NCI-H2196 (cell line): ENCODE data around the gene PER3.

ENCODE experiments used
- DNase-seq: peaks from one replicate; lab custom pipeline; 2025; ENCODE audit not compliant: unreplicated experiment; lab: John Stamatoyannopoulos, UW

The PER3 gene

DNA sequence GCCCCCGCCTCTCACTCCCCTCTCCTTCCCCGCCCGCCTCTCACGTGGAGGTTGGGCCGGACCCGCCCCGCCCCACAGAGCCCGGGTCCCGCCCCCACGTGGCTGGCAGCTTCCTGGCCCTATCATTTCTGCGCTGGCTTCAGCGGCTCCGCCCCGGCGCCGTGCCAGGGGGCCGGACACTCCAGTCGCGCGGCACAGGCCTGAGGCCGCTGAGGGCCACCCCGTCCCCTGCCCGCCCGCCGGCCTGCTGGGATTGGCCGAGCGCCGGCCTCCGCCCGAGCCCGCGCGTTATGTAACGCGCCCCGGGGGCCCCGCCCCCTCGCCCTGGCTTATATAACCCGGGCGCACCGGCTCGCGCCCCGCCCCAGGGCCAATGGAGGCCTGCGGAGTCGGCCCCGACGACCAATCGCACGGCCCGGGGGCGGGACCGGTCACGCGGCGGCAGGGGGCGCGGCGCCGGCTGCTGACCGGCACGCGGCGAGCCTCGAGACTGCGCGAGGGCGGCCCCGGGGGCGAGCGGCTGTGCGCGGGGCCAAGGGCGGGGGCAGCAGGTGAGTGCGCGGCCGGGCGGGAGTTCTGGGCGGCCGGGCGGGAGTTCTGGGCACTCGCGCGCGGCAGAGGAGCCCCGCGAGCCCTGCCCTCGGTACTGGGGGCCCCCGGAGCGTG, at the start of gene PER3:
PER3 (plus strand) TSS at position 466 of the 666 bp plus-strand sequence. CDS start 587 bp downstream, outside the sequence.
- DNase-seq, result peak; percentile 99

GRCh38 chr1:7738044-7738443, 46.0 kb upstream of the PER3 start:
- no peak for DNase-seq

GRCh38 chr1:7743346-7743745, 40.7 kb upstream of the PER3 start:
- no peak for DNase-seq

- no peak for DNase-seq
Observed at GRCh38 chr1:7744882-7745281, 39.2 kb upstream of the PER3 start.

- DNase-seq, result no peak
Observed at GRCh38 chr1:7745783-7746182, 38.3 kb upstream of the PER3 start.

- no peak for DNase-seq
Observed at GRCh38 chr1:7747605-7748004, 36.5 kb upstream of the PER3 start.

DNA sequence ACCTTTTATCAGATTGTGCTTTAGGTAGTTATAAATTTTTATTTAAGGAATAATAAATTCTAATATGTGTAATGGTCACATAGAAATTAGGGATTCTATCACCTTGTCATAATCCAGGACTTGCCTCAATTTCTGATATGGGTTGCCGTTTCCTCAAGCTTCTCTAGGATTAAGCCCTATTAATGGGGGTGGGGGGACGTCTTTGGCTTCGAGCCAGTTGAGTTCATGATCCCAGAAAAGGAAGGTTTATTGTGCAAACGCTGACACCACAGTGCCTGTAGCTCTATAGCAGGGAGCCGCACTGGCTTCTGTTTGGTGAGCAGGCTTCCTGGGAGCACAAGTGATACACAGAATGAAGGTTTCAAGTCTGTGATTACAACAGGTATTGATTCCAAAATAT, 35.0 kb upstream of the PER3 start:
- no peak for DNase-seq

- no peak for DNase-seq
Observed at GRCh38 chr1:7751174-7751573, 32.9 kb upstream of the PER3 start.

- DNase-seq, result peak; percentile 76
Observed at GRCh38 chr1:7752512-7753417, 31.3 kb upstream of the PER3 start.

DNA sequence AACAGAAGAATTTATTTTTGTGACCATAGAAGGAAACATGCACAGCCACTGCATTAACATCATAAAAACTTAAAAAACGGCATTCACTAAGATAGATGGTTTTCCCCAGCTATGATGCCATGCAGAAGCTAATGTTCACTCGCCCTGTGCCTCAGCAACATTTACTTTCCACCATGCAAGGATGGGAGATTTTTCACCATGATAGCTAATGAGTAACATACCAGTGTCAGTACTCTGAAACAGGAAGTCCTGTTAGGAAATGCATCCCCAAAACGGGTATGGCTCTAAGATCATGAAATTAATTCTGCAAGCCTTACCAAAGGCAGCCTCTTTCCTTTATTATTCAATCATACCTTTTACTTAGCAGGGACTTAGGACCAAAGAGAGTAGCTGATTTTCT, 30.4 kb upstream of the PER3 start:
- DNase-seq, result no peak

GRCh38 chr1:7754234-7754633, 29.9 kb upstream of the PER3 start:
- no peak for DNase-seq

DNA sequence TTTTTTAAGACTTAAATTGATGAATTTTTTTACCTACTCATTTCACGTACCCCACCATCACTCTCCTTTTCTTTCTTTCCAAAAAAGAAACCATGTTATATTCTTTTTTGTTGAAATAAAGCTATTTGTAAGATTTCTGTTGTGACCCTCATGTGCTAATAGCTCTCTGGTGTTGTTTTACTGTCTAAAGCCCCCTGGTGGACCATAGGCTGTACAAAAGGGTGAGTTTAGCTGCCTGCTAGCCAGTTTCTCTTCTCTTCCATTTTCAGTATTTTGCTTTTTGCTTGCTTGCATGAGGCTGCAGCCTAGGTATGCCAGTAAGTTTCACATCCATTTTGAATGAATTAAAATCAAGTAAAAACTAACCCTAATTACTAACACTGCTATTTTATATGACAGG, 28.6 kb upstream of the PER3 start:
- no peak for DNase-seq

DNA sequence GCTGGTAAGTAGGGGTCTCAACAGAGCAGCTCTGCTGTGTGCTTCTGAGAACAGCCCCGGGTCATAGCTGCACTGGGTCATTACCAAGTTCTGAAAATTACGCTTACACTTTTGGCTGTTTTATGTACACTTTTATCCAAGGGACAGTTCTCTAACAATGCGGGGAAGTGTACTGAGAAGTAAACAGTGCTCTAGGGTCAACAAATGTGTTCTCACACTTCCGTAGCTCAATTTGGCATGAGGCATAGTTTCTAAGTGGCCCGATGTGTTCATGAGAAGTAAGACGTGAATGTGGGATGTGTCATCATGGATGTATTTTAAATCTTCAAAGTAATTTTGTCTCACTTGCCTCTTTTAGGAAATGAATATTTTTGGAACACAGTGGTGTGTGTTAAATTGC, 23.8 kb upstream of the PER3 start:
- DNase-seq, result no peak

DNA sequence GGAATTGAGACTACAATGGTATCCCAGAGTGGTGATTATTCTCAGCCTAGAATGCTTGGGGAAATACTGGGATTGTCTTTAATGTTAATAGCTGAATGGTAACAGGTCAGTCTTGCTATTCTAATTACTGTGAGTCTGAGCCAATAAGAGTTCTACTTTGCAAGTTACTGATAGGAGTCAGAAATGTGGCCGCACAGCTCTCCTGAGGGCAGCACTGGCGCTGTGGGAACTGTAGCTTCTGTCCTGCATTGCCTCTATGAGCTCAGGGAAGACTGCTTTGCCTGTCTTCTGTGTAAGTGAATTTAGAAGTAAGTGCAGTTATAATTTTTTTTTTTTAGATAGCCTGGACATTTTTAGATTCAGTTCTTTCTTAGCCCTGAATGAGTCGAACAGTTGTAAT, 23.0 kb upstream of the PER3 start:
- DNase-seq, result no peak

- no peak for DNase-seq
Observed at GRCh38 chr1:7767176-7767575, 16.9 kb upstream of the PER3 start.

DNA sequence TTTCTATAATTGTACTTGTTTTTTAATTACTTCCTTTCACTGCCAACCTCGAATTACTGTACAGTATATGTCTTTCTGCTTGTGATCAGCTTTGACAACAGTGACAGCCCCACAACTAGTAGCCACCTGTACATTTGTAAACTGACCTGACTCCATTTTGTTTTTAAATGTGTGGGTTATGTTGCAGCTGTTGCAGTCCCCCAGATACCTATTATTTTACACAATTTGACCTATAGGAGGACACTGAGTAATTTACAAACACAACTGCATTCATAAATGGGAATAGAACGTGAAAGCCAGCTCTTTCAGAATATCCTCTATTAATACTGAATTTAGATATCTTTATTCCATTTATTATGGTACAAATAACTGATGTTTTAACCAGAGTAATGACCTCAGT, 15.5 kb upstream of the PER3 start:
- DNase-seq, result no peak

- DNase-seq, result no peak
Observed at GRCh38 chr1:7769673-7770412, 14.2 kb upstream of the PER3 start.

GRCh38 chr1:7770669-7770996, 13.5 kb upstream of the PER3 start:
- DNase-seq, result no peak

DNA sequence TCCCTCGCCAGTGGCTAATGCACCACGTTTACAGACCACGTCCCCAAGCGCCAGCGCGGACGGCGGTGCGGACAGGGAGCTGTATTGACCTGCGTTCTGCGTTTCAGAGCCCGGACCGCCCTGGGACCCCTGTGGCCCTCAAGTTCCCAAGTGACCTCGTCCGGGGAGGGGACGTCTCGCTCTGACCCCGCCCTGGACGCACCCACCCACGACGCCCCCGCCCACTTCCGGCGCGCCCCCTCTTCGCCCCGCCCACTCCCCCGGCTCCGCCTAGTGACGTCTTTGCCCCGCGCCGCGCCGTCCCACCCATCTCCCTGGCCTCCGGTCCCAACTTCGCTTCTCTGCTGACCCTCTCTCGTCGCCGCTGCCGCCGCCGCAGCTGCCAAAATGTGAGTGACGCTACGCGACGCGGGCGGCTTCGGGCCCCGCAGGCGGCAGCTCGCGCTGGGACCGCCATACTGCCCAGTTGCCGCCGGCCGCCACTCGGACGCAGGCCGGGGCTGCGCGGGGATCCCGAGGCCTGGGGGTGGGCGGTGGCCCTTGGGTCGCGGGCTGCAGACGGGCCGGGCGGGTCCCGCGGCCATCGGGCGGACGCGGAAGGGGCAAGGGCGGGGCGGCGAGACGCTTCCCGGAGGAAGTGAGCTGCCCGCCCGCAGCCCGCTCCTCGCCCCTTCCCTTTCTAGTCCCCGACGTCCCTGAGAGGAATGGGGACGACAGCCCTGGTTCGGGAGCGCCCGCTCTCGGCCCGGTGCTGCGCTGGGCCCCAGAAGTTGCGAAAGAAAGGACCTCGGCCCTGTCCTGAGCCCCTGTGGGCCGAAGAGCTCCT, 12.9 kb upstream of the PER3 start, which contains the start of gene VAMP3:
VAMP3 (plus strand) TSS at position 300 of the 826 bp plus-strand sequence; CDS start at position 388, 88 bp downstream.
- peak; percentile 77 for DNase-seq

GRCh38 chr1:7771823-7772299, 12.2 kb upstream of the PER3 start:
- DNase-seq, result no peak

GRCh38 chr1:7777591-7777990, 6.5 kb upstream of the PER3 start:
- no peak for DNase-seq
